Activated CD4-positive, alpha-beta T cell treated with anti-CD3 and anti-CD28 coated beads for 4 hours (primary cell): ENCODE results near the gene CASKIN1.
"Not testable (repeated sequence)": the region's sequence is repeated elsewhere in the genome, so short reads cannot be mapped to it uniquely, and the experiment has no call there.

Source experiments
- DNase-seq, 2 donors: peaks; one replicate each; pipeline ENCODE4 v3.0.0-alpha.2; 2020

CASKIN1 gene

DNA sequence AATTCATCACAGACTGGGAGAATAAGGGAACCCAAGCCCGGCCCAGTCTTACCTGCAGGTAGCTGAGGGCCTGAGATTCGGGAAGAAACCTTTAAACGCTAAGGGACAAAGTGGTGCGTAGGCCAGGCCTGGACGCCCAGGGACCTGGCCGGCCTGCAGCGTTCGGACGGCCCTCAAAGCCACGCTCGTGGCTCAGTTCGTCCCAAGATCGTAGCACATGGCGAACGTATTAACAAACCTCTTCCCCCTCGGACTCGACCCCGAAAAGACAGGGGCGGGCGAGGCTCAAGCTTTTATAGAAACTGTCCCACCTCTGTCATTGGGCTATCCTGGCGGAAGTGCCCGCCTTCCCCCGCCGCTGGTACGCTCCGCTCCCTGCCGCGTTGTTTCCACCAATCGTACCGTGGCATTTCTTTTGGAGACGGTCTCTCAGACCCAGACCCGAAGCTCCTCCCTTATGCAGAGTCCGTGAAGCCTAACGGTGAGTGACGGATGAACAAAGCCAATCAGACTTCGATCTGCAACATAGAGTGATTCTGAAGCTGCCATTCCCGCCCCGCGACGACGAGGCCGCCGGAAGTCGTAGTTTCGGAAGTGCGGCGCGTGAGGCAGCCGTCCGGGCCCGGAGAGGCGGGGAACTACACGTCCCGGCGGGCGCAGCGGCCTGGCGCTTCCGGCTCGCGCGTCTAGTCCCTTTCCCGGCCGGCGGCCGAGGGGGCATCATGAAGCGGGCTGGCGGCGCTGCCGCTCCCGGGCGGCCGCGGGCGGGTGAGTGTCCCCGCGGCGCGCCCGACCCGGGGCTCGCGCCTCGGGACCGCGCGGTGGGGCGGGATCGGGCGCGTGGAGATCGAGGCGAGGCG is 41.1 kb downstream of the CASKIN1 start, which contains the start of gene TRAF7:
TSS of gene TRAF7 (plus strand) at position 692 of the 860 bp plus-strand sequence. CDS start 8,139 bp downstream, outside the sequence.
- peak; percentile 94 to 96 for DNase-seq

DNA sequence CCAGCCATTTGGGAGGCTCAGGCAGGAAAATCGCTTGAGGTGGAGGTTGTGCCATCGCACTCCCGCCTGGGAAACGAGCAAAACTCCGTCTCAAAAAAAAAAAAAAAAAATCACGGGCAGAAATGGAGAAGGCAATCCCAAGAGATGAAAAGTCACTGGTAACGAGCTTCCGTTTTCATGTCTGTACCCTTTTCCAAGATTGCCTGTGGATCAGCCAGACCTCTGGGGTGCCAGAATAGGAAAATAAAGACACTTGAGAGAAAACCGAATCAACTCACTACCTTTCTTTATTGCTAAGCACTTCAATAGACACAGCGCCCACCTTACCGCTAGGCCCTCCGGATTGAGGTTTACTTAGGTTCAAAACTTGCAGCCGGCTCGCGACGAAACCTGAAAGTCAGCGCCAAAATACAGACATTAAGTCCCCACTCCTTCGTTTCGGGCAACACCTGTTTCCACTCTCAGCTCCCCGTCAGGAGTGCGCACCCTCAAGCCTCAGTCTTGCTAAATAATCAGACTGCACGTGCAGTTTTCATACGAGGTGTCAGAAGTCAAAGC is 41.8 kb downstream of the CASKIN1 start:
- DNase-seq: no peak

DNA sequence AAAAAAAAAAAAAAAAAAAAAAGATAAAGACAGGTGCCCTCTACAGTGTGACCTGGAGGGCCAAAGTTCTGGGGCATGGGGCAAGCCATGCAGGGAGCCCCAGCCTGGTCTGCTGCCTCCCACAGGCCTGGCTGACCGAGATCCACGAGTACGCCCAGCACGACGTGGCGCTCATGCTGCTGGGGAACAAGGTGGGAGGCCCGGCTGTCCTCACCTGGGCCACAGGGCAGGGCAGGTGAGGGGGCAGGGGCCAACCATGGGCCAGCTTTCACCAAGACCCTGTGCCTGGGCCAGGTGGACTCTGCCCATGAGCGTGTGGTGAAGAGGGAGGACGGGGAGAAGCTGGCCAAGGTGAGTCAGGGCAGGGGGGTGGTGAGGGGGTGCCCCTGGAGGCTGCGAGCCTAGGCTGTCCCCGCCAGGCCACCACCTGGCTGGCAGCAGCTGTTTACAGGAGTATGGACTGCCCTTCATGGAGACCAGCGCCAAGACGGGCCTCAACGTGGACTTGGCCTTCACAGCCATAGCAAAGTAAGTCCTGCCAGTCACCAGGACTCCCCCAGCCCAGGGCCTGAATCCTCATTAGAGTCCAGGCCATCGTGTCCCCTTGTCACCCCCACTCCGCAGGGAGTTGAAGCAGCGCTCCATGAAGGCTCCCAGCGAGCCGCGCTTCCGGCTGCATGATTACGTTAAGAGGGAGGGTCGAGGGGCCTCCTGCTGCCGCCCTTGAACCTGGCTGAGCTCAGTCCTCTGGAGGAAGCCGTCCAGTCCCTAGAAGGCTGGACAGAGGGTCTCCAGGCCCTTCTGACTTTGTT is 43.5 kb downstream of the CASKIN1 start:
- DNase-seq: no peak

GRCh38 chr16:2151188-2152091 is 45.0 kb downstream of the CASKIN1 start:
- no peak for DNase-seq

DNA sequence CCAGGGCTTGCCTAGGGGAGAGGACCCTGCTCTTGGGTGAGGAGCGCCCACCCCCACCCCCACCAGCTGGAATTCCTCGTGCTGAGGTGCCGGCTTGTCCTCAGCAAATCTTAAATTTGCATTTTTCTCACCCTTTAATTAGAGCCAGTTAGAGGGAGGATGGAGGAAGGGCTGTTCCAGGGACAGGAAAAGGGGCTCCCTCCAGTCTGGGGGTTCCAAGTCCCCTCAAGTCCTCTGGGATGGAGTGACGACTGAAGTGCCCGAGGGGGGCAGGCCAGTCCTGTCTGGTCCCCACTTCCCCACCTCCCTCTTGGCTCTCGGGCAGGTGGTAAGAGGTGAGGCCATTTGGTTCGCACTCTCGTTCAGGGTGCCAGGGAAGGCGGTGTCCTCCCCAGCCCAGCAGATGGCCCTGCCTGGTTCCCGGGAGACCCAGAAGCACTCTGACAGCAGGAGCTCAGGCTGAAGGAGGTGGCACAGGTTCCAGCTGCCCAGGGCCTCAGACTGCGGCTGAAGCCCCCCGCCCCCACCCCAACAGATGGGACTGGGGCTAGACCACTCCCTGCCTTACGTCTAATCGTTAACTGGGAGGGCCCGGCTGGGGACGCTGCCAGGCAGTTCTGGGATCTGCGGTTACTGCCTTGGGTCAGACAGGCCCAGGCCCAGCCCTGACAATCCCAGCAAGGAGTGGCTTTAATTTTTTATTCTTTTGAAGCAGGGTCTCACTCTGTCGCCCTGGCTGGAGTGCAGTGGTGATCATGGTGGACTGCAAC is 45.8 kb downstream of the CASKIN1 start:
- no peak for DNase-seq

DNA sequence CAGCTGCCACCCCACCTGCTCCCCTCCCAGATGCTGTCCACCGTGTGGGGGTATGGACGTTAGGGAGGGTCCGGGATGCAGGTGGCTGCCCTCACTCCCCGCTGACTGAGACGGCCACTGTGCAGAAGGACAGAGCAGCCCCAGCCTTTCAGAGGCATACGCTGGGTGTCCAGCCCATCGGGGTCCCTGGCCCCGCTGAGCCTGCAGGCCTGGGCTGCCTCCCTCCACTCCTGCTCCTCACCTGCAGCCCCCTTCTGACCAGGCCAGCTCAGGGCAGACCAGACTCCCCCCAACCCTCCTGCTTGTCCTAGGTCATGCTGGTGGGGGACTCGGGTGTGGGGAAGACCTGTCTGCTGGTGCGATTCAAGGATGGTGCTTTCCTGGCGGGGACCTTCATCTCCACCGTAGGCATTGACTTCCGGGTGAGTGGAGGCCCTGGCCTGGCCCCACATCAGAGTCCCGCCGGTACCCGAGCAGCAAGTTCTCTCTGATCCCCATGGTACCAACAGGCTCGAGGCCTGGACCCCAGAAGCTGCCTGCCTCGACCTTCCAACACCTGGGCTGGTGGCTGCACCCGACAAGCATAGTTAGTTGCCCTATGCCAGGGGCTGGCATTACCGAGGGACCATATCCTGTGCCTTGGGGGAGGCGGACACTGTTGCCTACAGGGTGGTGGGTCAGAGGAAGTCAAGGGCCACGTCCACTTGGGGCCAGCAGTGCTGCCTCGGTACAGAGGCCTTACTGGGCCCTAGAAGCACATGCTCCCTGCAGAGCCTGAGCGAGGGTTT is 46.6 kb downstream of the CASKIN1 start:
- no peak for DNase-seq

- no peak for DNase-seq
Observed at GRCh38 chr16:2148714-2149629, 47.4 kb downstream of the CASKIN1 start.

- DNase-seq: peak; percentile 38 to 50
Observed at GRCh38 chr16:2147981-2148671, 48.3 kb downstream of the CASKIN1 start, which contains the start of gene RAB26. Gene RAB26 (plus strand): TSS chr16:2148625. CDS start chr16:2148784, 159 bp downstream.

- DNase-seq: no peak
Observed at GRCh38 chr16:2147378-2147777, 49.0 kb downstream of the CASKIN1 start.

DNA sequence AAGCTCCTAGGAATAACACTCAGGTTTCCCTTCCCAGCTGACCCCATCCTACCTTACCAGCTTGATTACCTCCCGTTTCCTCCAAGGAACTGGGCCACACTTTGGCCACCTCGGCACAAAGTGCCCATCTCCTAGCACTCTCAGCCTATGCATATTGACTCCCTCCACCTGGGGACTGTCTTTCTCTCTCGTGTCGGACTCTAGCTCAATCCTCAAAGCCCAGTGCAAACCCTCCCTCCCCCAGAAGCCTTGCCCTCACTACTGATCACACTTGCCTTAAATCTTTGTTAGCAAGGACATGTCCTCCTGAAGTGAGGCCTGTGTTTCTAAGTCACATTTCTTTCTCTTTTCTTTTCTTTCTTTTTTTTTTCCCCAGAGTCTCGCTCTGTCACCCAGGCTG is 50.6 kb downstream of the CASKIN1 start:
- DNase-seq: no peak

DNA sequence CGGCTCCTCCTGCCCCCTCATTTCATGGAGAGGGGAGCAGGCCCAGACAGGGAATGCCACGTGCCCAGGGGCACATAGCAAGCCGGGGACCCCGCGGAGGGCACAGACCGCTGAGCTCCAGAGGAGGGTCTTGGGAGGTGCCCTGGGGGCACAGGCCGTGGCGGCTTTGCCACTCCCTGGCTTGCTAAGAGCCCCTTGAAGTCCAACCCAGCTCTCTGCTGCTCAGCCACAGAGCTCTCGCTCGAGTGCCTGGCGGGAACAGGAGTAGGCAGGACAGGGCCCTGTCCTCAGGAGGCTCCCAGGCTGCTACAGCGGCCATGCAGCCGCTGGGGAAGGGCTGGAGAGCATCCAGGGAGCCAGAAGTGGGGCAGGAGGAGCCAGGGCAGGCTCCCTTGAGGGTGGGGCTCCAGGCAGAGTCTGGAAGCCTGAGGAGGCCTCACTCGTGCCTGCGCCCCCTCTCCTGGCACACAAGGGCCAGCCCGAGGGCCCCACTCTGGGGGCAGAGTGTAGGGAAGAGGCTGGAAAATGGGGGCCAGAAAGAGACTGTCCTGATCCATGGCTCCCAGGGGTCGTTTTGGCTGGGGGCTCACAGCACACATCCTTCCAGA is 52.4 kb downstream of the CASKIN1 start:
- DNase-seq: no peak

DNA sequence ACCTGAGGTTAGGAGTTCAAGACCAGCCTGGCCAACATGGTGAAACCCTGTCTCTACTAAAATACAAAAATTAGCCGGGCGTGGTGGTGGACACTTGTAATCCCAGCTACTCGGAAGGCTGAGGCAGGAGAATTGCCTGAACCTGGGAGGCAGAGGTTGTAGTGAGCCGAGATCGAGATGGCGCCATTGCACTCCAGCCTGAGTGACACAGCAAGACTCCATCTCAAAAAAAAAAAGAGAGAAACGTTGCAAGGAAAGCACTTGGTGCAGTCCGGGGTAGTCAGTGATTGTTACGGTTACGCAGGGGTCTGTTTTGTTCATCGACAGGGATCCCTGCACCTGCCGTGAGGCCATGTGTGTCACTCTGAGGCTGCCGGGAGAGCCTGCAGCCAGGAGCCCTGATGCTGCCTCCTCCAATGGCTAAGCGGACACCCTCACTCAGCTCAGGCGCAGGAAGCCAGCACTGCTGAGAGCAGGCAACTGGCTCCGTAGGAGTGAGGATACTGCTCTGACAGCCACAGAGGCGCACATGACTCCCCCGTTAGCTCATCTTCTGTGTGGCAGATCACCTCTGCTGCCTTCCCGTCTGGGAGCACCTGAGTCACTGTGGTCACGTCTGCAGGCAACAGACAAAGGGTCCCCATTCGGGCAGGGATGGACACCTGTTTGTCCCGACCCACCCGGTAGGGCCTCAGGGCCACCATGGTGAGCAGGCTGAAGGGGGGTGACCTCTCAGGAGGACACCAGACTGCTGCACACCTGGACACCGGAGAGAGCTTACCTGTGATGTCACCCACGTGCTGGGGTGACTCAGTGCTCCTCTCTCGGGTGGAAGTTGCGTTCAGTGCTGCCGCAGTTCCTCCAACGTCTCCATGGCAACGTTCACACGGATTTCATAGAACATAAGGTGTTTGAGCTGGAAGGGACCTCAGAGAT is 53.2 kb downstream of the CASKIN1 start:
- DNase-seq: no peak

DNA sequence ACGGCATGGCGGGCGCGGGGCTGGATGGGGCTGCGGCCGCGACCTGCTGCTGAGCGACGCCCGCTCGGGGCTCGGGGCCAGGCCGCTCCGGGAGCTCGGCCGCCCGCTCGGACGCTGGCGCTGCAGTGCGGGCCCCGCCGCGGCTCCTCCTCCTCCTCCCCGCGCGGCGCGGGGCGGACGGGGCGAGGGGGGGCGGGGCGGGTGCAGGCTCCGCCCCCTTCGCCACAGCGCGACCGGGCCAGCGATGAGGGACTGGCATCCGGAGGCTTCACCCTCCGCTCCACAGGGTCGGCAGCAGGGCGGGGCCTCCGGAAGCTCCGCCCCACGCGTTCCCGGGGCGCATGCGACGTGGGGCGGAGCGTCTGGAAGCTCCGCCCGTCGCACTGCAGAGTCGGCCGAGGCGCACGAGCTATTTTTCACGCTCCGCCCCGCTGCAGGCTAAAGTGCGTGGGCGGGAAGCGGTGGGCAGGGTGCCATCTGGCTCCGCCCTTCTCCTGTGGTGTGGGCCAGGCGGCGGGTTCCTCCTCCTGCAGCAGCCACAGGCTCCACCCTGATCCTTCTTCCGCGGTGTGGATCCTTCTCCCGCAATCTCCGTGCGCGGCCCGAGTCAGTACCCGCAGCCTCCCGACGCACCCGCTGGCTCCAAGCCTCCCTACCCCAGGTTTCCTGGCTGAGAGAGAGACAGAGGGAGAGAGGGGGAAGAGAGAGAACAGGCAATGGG is 60.5 kb downstream of the CASKIN1 start, which contains the start of gene PKD1:
TSS of gene PKD1 (minus strand) at position 129 of the 721 bp plus-strand sequence. CDS start 209 bp downstream, outside the sequence.
- DNase-seq: peak; percentile 95 to 97

DNA sequence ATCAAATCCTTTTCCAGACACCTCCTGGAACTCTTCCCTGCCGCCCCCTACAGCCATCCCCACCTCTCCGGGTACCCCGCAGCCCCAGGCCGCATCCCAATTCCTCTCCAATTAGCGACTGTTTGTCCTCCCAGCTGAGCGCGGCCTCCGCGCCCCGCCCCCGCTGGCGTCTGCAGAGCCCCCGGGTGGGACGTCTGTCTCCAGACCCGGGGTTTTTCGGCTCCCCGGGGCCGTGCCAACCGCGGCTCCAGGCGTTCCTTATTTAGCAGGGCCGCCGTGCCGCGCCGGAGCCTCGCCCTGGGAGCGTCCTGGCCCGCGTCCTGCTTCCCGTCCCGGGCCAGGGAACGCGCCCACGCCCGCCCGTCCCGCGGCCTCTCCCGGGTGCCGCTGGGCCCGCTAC is 61.3 kb downstream of the CASKIN1 start:
- DNase-seq: not testable (repeated sequence)

DNA sequence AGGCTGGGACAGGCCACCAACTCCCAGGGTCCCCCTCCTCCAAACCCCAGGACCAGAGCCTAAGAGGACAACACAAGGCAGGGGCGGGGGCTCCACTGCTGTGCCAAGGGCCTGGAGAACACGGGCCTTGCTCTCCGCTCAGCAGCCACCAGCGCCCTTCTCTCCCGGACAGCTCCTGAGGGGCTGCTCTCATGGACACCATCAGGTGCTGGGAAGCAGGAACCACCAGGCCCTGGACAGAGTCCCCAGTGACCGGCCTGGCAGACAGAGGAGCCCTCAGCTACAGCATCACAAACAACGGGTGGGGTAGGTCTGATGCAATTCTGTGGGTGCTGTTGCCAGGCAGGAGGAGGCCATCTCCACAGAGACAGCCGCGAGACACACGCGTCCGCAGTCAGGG is 62.6 kb downstream of the CASKIN1 start:
- DNase-seq: not testable (repeated sequence)

- DNase-seq: not testable (repeated sequence)
Observed at GRCh38 chr16:2129890-2130447, 66.4 kb downstream of the CASKIN1 start.
